Activated CD8-positive, alpha-beta memory T cell treated with anti-CD3 and anti-CD28 coated beads for 36 hours (primary cell): ENCODE data around the gene CABCOCO1. TPM values are rescaled to one million over a fixed set of nuclear protein-coding genes. Genes with fewer than 3 reads are reported as not detected.

Source experiments
- CTCF ChIA-PET: fragments of 350-600 bp; sonication (Branson Sonifier 250); formaldehyde crosslinking; loops from one replicate; lab custom pipeline; 2021; ENCODE audit warnings: antibody characterized with exemption; lab: Charles Lee
- POLR2A ChIA-PET: fragments of 350-600 bp; sonication (Branson Sonifier 250); formaldehyde crosslinking; loops from one replicate; lab custom pipeline; 2021; ENCODE audit warnings: antibody characterized with exemption; lab: Charles Lee
- total RNA-seq, 2 experiments: library from RNA; stranded (reverse); gene quantifications; one replicate each; pipeline ENCODE4 v1.2.3, GENCODE V29; 2021

The CABCOCO1 gene
- not detected for total RNA-seq

- ChIA-PET CTCF (no interaction called here), POLR2A (no interaction called here)
These were observed at the start of gene CABCOCO1 for GRCh38 chr10:61662794-61663259. CABCOCO1 (plus strand) TSS chr10:61662929; CDS start chr10:61662973, 44 bp downstream.

DNA sequence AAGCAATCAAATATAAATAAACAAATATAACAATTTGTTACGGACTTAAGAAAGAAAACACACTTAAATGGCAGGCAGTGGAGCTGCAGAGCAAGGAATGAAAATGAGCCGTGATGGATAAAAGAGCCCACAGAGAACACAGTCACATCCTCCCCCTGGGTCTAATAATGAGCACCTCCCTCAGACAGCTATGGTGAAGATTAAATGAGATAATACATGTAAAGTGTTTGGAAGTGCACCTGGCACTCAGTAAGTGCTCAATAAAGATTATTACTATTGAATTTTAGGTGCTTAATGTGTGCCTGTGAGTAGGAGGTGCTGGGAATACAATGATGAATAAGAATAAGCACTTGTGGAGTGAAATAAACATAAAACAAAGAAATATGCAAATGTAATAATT lies 49.1 kb upstream of the CABCOCO1 start:
- ChIA-PET POLR2A (no interaction called here), CTCF (no interaction called here)

DNA sequence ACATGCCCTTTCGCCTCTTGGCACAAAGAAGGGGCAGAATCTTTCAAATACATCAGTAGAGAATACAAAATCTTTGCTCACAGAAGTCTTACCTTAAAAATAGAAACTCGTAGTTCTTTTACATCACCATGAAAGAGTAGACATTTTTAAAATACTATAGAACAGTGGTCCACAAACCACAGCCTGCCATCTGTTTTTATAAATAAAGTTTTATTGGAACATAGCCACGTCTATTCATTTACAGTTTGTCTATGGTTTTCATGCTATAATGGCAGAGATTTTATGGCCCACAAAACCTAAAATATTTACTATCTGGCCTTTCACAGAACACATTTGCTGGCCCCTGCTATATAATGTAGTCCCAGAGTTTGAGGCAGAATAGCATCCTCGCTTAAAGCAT lies 46.1 kb upstream of the CABCOCO1 start:
- CTCF ChIA-PET, result no interaction called here
- POLR2A ChIA-PET, result no interaction called here

GRCh38 chr10:61617180-61617579 lies 45.5 kb upstream of the CABCOCO1 start:
- ChIA-PET CTCF (no interaction called here), POLR2A (no interaction called here)

- POLR2A ChIA-PET, result no interaction called here
- CTCF ChIA-PET, result no interaction called here
These were observed 45.1 kb upstream of the CABCOCO1 start for GRCh38 chr10:61617586-61617985.

DNA sequence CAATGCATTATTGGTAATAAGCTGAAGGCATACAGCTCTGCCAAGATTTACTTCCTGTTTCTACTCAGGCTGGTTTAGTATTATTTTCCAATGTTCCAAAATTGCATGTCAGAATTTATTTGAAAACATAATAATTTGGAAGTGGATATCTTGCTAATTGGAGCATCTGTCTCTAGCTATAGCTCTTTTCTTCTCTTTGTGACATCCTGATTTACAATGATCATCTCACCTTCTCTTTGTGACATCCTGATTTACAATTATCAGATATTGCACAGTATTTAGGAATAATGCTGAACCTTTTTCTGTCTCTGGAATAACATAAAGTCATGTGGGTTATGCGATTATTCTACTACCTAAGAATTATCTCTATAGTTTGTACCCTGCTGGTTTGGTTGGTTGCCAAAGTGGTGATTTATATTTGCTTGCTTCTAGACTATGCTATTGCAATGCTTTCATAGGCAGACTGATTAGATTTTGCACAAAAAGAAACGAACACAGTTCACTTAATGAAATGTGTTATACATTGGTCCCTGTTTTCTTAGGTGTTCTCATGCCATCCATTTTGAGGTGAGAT lies 44.3 kb upstream of the CABCOCO1 start:
- ChIA-PET CTCF (no interaction called here), POLR2A (no interaction called here)

DNA sequence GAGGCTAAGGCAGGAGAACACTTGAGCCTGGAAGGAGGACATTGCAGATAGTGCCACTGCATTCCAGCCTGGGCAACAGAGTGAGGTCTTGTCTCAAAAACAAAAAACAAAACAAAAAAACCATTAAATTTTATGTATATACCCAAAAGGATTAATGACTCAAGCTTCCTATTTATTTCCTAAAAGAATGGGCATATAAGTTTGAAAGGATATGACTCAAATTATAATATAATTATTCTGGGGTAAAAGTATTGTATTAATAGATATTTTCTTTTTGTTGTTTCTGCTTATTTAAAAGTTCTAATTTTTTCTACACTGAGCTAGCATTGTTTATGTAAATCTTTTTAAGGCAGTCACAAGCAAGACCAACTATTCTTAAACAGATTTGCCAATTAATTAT lies 42.2 kb upstream of the CABCOCO1 start:
- POLR2A ChIA-PET, result no interaction called here
- CTCF ChIA-PET, result no interaction called here

DNA sequence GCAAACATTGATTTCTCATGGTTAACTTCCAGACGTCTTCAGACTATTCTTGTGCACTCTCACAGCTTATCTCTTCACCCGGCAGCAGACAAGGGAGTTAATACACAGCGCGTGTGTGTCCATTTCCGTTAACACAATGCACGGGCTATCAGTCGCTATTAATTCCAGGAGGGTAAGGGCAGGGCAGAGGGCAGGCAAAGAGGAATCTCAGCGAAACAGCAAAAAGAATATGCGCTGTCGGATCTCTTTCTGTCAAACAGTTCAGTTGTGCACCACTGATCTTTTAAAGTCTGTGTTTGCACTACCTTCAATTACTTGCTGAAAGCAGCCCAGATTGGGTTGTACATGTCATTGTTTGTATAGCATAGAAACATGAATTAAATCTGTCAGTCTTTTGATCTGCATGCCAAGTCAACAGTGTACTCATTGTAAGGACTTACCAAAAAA lies 41.1 kb upstream of the CABCOCO1 start:
- POLR2A ChIA-PET, result no interaction called here
- CTCF ChIA-PET, result no interaction called here

- ChIA-PET POLR2A (no interaction called here), CTCF (no interaction called here)
These were observed 39.6 kb upstream of the CABCOCO1 start for GRCh38 chr10:61623161-61623560.

DNA sequence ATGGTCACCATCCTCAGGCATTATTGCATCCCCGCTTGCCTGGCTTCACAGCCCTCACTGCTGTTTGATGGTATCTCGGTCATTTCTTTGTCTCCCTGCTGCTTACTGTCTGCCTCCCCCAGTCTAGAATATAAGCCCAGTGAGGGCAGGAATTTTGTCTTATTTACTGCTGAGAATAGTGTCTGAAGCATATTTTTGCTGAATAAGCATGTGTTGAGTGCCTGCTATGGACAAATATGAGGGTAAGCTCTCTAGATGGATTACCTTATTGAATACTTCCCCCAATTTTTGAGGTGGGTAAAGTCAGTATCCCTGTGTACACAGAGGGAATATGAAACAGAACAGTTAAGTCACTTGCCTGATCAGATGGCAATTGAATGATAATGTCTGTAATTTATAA lies 36.5 kb upstream of the CABCOCO1 start:
- ChIA-PET CTCF (no interaction called here), POLR2A (no interaction called here)

- POLR2A ChIA-PET, result no interaction called here
- CTCF ChIA-PET, result no interaction called here
These were observed 35.5 kb upstream of the CABCOCO1 start for GRCh38 chr10:61627266-61627665.

DNA sequence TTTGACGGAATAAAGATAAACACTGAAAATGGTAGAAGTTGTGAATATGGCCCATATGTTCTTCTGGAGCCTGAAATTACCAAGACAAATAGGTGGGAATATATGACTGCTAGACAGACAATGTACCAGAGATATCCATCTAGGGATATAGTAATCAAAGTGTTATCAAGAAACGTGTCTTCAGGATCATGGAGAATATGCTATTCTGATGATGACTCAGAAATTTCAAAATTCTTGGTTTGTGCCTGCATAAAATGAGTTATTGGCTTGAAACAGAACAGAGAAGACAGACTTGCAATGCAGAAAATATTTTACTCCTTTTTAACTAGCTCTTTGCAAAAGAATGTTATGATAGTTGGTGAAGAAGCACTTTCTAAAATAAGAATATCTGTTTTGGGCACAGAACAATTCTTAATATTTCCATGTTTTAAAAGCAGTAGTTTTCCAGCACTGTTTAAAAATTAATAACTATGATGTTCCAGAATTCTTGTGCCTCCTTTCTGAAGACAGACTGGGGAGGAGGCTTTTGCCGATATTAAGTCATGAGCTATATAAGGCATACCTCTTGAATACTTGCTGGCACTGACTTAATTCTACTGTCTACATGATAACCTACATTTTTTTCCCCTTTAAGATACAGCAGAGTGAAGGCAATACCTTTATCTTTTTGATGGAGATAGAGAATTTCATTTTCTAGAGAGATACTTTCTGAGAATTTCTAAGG lies 34.4 kb upstream of the CABCOCO1 start:
- ChIA-PET POLR2A (no interaction called here), CTCF (no interaction called here)

- ChIA-PET POLR2A (no interaction called here), CTCF (no interaction called here)
These were observed 33.7 kb upstream of the CABCOCO1 start for GRCh38 chr10:61628875-61629513.

GRCh38 chr10:61629576-61629975 lies 33.2 kb upstream of the CABCOCO1 start:
- POLR2A ChIA-PET, result no interaction called here
- CTCF ChIA-PET, result no interaction called here

DNA sequence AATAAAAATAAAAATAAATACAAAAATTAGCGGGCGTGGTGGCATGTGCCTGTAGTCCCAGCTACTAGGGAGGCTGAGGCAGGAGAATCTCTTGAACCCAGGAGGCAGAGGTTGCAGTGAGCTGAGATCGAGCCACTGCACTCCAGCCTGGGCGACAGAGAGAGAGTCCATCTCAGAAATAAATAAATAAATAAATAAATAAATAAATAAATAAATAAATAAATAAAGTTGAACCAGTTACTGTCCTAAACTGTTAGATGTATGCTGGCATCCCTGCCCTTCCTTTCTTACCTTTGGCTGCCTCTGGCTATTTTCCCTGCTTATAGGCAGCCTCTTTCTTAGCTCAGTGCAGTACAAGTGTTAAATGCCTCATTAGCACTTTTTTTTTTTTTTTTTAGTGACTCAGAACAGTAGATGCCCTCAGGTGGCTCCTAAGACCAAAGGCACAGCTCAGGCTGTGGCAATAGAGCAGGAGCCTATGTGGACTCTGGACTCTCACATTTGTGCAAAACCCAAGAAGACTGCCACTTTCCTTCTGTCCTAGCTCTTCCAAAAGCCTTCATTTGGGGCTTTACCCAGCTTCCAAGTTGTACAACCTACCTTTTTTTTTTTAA lies 30.6 kb upstream of the CABCOCO1 start:
- ChIA-PET CTCF (no interaction called here), POLR2A (no interaction called here)

- CTCF ChIA-PET, result no interaction called here
- POLR2A ChIA-PET, result no interaction called here
These were observed 29.1 kb upstream of the CABCOCO1 start for GRCh38 chr10:61633665-61634064.

- CTCF ChIA-PET, result interaction anchor here (1.1 kb wide), 1 partner anchor 9 kb away, joined by 3 read pairs; no protein-coding TSS in a partner anchor
- POLR2A ChIA-PET, result no interaction called here
These were observed 28.0 kb upstream of the CABCOCO1 start for GRCh38 chr10:61634746-61635145.

DNA sequence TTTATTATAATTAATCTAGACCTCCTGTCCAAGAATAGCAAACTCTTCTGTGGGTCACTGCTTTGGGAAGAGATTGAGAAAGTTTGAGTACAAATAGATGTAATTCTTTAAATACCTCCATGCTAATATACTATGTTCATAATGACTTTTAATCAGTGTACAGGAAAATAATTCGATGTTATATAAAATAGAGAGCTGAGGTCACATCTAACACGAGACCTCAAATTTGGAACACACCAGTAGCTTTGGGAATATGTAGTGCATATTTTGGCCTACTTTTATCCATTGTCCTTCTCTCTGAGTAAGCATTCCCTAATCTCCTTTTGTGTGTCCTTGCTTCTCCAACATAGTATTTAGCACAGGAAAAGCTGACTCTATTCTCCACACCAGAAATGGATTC lies 27.3 kb upstream of the CABCOCO1 start:
- POLR2A ChIA-PET, result no interaction called here
- CTCF ChIA-PET, result interaction anchor here (1.1 kb wide), 1 partner anchor 10 kb away, joined by 3 read pairs; no protein-coding TSS in a partner anchor

- CTCF ChIA-PET, result interaction anchor here (1.1 kb wide), 1 partner anchor 10 kb away, joined by 3 read pairs; no protein-coding TSS in a partner anchor
These were observed 26.8 kb upstream of the CABCOCO1 start for GRCh38 chr10:61635932-61636331.

GRCh38 chr10:61639952-61640351 lies 22.8 kb upstream of the CABCOCO1 start:
- POLR2A ChIA-PET, result no interaction called here
- CTCF ChIA-PET, result no interaction called here

More at GRCh38 chr10:61635932-61636331, 26.8 kb upstream of the CABCOCO1 start:
- POLR2A ChIA-PET, result no interaction called here
